Liver (tissue), 9 donors: ENCODE data around the gene TMEM123. TPM values are rescaled to one million over a fixed set of nuclear protein-coding genes. Genes with fewer than 3 reads are reported as not detected.

Experiments
- DNase-seq: peaks from one replicate; pipeline ENCODE4 v3.0.0-alpha.2; 2017; ENCODE audit warnings: low spot score
- H3K27ac ChIP-seq, 2 donors: one replicate each; pipeline ENCODE4 v1.7.0; 2013; ENCODE audit warnings: inconsistent platforms in 2 of 2, low read length in 2 of 2, control low read depth in 1 of 2, low read depth in 1 of 2, mild to moderate bottlenecking in 1 of 2
- H3K27me3 ChIP-seq, 4 donors: one replicate each; pipeline versions ENCODE4 v1.6.1 to v1.7.0; 2013; ENCODE audit warnings: low read length in 3 of 4, inconsistent platforms in 1 of 4, mild to moderate bottlenecking in 1 of 4, moderate library complexity in 1 of 4; ENCODE audit not compliant: control insufficient read depth in 4 of 4, insufficient read depth in 4 of 4
- H3K36me3 ChIP-seq, 4 donors: one replicate each; pipeline versions ENCODE4 v1.6.1 to v1.7.0; 2013; ENCODE audit warnings: low read length in 3 of 4, mild to moderate bottlenecking in 3 of 4, low read depth in 1 of 4, moderate library complexity in 1 of 4; ENCODE audit not compliant: control insufficient read depth in 4 of 4, insufficient read depth in 3 of 4
- H3K4me1 ChIP-seq, 4 donors: one replicate each; pipeline versions ENCODE4 v1.6.1 to v1.7.0; 2013; ENCODE audit warnings: low read length in 3 of 4, mild to moderate bottlenecking in 3 of 4, moderate library complexity in 1 of 4; ENCODE audit not compliant: control insufficient read depth in 4 of 4, insufficient read depth in 4 of 4
- H3K4me3 ChIP-seq, 3 donors: one replicate each; pipeline versions ENCODE4 v1.6.1 to v1.7.0; 2013; ENCODE audit warnings: low read length in 3 of 3, control low read depth in 1 of 3, low read depth in 1 of 3, mild to moderate bottlenecking in 1 of 3
- H3K9ac ChIP-seq, 2 donors: one replicate each; pipeline ENCODE4 v1.7.0; 2013; ENCODE audit warnings: low read length in 2 of 2, mild to moderate bottlenecking in 2 of 2, moderate library complexity in 2 of 2, control low read depth in 1 of 2, low read depth in 1 of 2
- H3K9me3 ChIP-seq, 4 donors: one replicate each; pipeline versions ENCODE4 v1.6.1 to v1.7.0; 2013; ENCODE audit warnings: low read length in 3 of 4; ENCODE audit not compliant: control insufficient read depth in 4 of 4
- EGR1 ChIP-seq, 2 donors: IDR thresholded peaks; 2 replicates each; pipeline ENCODE4 v1.6.1; 2016 to 2018; ENCODE audit warnings: antibody characterized with exemption in 2 of 2, low read depth in 2 of 2
- FOXA1 ChIP-seq: IDR thresholded peaks from 2 replicates; pipeline ENCODE4 v1.6.1; 2016; ENCODE audit warnings: antibody characterized with exemption
- FOXA2 ChIP-seq: IDR thresholded peaks from 2 replicates; pipeline ENCODE4 v1.6.1; 2016; ENCODE audit warnings: antibody characterized with exemption
- GABPA ChIP-seq, 2 donors: IDR thresholded peaks in 1 of 2; conservative IDR thresholded peaks in 1 of 2; 2 replicates each; pipeline ENCODE4 v1.6.1; 2016; ENCODE audit warnings: antibody characterized with exemption in 2 of 2, mild to moderate bottlenecking in 1 of 2, moderate library complexity in 1 of 2
- HNF4A ChIP-seq, 2 donors: conservative IDR thresholded peaks; 2 replicates each; pipeline ENCODE4 v1.6.1; 2016; ENCODE audit warnings: antibody characterized with exemption in 2 of 2, mild to moderate bottlenecking in 2 of 2
- HNF4G ChIP-seq: IDR thresholded peaks from 2 replicates; pipeline ENCODE4 v1.6.1; 2016; ENCODE audit warnings: antibody characterized with exemption
- JUND ChIP-seq, 2 donors: IDR thresholded peaks; 2 replicates each; pipeline ENCODE4 v1.6.1; 2016; ENCODE audit warnings: antibody characterized with exemption in 2 of 2
- NR2F2 ChIP-seq: IDR thresholded peaks from 2 replicates; pipeline ENCODE4 v1.6.1; 2016; ENCODE audit warnings: antibody characterized with exemption
- RAD21 ChIP-seq, 2 donors: IDR thresholded peaks; 2 replicates each; pipeline ENCODE4 v1.6.1; 2016; ENCODE audit warnings: antibody characterized with exemption in 2 of 2, mild to moderate bottlenecking in 2 of 2
- RXRA ChIP-seq, 2 donors: IDR thresholded peaks; 2 replicates each; pipeline ENCODE4 v1.6.1; 2017 to 2018; ENCODE audit warnings: antibody characterized with exemption in 2 of 2, mild to moderate bottlenecking in 1 of 2
- SP1 ChIP-seq: IDR thresholded peaks from 2 replicates; pipeline ENCODE4 v1.6.1; 2018; ENCODE audit warnings: antibody characterized with exemption, mild to moderate bottlenecking
- TAF1 ChIP-seq: conservative IDR thresholded peaks from 2 replicates; pipeline ENCODE4 v1.6.1; 2016; ENCODE audit warnings: antibody characterized with exemption, mild to moderate bottlenecking
- YY1 ChIP-seq: IDR thresholded peaks from 2 replicates; pipeline ENCODE4 v1.6.1; 2016; ENCODE audit warnings: antibody characterized with exemption, mild to moderate bottlenecking
- WGBS: extraction: QIAGEN DNeasy Blood & Tissue Kit; methylation state at CpG from one replicate; pipeline ENCODE4 v1.1.7; 2013; 5-methylcytosine and 5-hydroxymethylcytosine counted together
- polyA plus RNA-seq, 2 donors: library from polyadenylated mRNA; stranded (reverse) in 1 of 2; unstranded in 1 of 2; fragments of 200-250 nt in 1 of 2; fragments of >200 nt in 1 of 2; fragmentation: Nextera tagmentation in 1 of 2; extraction: Ambion mirVana in 1 of 2; gene quantifications; one replicate each; pipeline versions ENCODE4 v1.2.1 to v1.2.3, GENCODE V29; 2013 to 2015
- total RNA-seq, 2 donors: library from RNA; depleted of rRNA; stranded (reverse); fragments of >200 nt; gene quantifications; one replicate each; pipeline ENCODE4 v1.2.3, GENCODE V29; 2014
- TF ChIP-seq, protein P1 (sequence below): IDR thresholded peaks from 2 replicates; pipeline ENCODE4 v1.6.1; 2016; ENCODE audit warnings: antibody characterized with exemption
- TF ChIP-seq, protein P2 (sequence below): IDR thresholded peaks from 2 replicates; pipeline ENCODE4 v1.6.1; 2016; ENCODE audit warnings: antibody characterized with exemption, mild to moderate bottlenecking
- TF ChIP-seq, protein P3 (sequence below): IDR thresholded peaks from 2 replicates; pipeline ENCODE4 v1.6.1; 2016; ENCODE audit warnings: antibody characterized with exemption
- TF ChIP-seq, protein P4 (sequence below): fragments of 150-350 bp; IDR thresholded peaks from 2 replicates; pipeline ENCODE4 v1.5.1; 2017; ENCODE audit warnings: improper control_type of control experiment, low read depth, low read length; ENCODE audit not compliant: missing input control
- TF ChIP-seq, protein P5 (sequence below): IDR thresholded peaks from 2 replicates; pipeline ENCODE4 v1.6.1; 2016; ENCODE audit warnings: antibody characterized with exemption
- donor health status: healthy.
- donor health status: healthy.
- donor health status: healthy.
- donor health status: healthy.
- donor health status: healthy.

TMEM123 gene
- total and polyA plus RNA-seq, 4 donors = 101 to 140 (median 107) TPM

- 96% methylated on average over 1 of the region's 1 CpG for WGBS
- TF ChIP-seq GABPA (IDR thresholded peaks at IDR 0.05 in 1 of 2, conservative IDR thresholded peaks at IDR 0.05 in 1 of 2) (no peak), NR2F2 (no peak), FOXA1 (no peak), SP1 (no peak), YY1 (no peak), HNF4A (conservative IDR thresholded peaks at IDR 0.05) (no peak), HNF4G (no peak), FOXA2 (no peak), JUND (IDR thresholded peaks at IDR 0.05) (no peak), RAD21 (IDR thresholded peaks at IDR 0.05) (no peak), EGR1 (IDR thresholded peaks at IDR 0.05; ENCODE audit: low read depth in 2 of 2) (no peak), TAF1 (no peak), RXRA (IDR thresholded peaks at IDR 0.05) (no peak)
- TF ChIP-seq, protein P1, sequence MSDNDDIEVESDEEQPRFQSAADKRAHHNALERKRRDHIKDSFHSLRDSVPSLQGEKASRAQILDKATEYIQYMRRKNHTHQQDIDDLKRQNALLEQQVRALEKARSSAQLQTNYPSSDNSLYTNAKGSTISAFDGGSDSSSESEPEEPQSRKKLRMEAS = no peak
- TF ChIP-seq, protein P2, sequence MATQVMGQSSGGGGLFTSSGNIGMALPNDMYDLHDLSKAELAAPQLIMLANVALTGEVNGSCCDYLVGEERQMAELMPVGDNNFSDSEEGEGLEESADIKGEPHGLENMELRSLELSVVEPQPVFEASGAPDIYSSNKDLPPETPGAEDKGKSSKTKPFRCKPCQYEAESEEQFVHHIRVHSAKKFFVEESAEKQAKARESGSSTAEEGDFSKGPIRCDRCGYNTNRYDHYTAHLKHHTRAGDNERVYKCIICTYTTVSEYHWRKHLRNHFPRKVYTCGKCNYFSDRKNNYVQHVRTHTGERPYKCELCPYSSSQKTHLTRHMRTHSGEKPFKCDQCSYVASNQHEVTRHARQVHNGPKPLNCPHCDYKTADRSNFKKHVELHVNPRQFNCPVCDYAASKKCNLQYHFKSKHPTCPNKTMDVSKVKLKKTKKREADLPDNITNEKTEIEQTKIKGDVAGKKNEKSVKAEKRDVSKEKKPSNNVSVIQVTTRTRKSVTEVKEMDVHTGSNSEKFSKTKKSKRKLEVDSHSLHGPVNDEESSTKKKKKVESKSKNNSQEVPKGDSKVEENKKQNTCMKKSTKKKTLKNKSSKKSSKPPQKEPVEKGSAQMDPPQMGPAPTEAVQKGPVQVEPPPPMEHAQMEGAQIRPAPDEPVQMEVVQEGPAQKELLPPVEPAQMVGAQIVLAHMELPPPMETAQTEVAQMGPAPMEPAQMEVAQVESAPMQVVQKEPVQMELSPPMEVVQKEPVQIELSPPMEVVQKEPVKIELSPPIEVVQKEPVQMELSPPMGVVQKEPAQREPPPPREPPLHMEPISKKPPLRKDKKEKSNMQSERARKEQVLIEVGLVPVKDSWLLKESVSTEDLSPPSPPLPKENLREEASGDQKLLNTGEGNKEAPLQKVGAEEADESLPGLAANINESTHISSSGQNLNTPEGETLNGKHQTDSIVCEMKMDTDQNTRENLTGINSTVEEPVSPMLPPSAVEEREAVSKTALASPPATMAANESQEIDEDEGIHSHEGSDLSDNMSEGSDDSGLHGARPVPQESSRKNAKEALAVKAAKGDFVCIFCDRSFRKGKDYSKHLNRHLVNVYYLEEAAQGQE = no peak
- TF ChIP-seq, protein P3, sequence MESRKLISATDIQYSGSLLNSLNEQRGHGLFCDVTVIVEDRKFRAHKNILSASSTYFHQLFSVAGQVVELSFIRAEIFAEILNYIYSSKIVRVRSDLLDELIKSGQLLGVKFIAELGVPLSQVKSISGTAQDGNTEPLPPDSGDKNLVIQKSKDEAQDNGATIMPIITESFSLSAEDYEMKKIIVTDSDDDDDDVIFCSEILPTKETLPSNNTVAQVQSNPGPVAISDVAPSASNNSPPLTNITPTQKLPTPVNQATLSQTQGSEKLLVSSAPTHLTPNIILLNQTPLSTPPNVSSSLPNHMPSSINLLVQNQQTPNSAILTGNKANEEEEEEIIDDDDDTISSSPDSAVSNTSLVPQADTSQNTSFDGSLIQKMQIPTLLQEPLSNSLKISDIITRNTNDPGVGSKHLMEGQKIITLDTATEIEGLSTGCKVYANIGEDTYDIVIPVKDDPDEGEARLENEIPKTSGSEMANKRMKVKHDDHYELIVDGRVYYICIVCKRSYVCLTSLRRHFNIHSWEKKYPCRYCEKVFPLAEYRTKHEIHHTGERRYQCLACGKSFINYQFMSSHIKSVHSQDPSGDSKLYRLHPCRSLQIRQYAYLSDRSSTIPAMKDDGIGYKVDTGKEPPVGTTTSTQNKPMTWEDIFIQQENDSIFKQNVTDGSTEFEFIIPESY = no peak
- TF ChIP-seq, protein P4, sequence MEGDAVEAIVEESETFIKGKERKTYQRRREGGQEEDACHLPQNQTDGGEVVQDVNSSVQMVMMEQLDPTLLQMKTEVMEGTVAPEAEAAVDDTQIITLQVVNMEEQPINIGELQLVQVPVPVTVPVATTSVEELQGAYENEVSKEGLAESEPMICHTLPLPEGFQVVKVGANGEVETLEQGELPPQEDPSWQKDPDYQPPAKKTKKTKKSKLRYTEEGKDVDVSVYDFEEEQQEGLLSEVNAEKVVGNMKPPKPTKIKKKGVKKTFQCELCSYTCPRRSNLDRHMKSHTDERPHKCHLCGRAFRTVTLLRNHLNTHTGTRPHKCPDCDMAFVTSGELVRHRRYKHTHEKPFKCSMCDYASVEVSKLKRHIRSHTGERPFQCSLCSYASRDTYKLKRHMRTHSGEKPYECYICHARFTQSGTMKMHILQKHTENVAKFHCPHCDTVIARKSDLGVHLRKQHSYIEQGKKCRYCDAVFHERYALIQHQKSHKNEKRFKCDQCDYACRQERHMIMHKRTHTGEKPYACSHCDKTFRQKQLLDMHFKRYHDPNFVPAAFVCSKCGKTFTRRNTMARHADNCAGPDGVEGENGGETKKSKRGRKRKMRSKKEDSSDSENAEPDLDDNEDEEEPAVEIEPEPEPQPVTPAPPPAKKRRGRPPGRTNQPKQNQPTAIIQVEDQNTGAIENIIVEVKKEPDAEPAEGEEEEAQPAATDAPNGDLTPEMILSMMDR = no peak
- TF ChIP-seq, protein P5, sequence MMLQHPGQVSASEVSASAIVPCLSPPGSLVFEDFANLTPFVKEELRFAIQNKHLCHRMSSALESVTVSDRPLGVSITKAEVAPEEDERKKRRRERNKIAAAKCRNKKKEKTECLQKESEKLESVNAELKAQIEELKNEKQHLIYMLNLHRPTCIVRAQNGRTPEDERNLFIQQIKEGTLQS = no peak
Measured at GRCh38 chr11:102364991-102365390, 87.6 kb downstream of the TMEM123 start.

More at GRCh38 chr11:102364991-102365390, 87.6 kb downstream of the TMEM123 start:
- H3K27ac ChIP-seq = no peak overlapping the region
- peaks cover 0 to 65% (median 57%) of the 10 kb centered on the region in 4 donors for H3K36me3 ChIP-seq
- no peaks in the 10 kb centered on the region for H3K9me3 ChIP-seq
- H3K27me3 ChIP-seq = no peaks in the 10 kb centered on the region
- H3K4me1 ChIP-seq = no peaks in the 10 kb centered on the region
- no peak overlapping the region for H3K4me3 ChIP-seq
- no peak for DNase-seq
- no peak overlapping the region for H3K9ac ChIP-seq
